Chondrocyte (in vitro differentiated cells): ENCODE results near the gene OPRD1. TPM values are rescaled to one million over a fixed set of nuclear protein-coding genes. Genes with fewer than 3 reads are reported as not detected.
A peak's percentile ranks its signal among the peaks of the same experiment; 100 is the strongest.

Experiments
- DNase-seq: peaks from one replicate; pipeline ENCODE4 v3.0.0; 2021; ENCODE audit warnings: mixed read lengths, low spot score
- H3K27ac Mint-ChIP-seq: one replicate; pipeline ENCODE4 v1.8.0; 2021; ENCODE audit warnings: mild to moderate bottlenecking, moderate library complexity, mixed read lengths; ENCODE audit not compliant: unreplicated experiment
- H3K27me3 Mint-ChIP-seq: 2 replicates; pipeline ENCODE4 v1.8.0; 2021; ENCODE audit warnings: low read depth, mixed read lengths
- H3K36me3 Mint-ChIP-seq: 2 replicates; pipeline ENCODE4 v1.8.0; 2021; ENCODE audit warnings: low read depth, mixed read lengths
- H3K4me1 Mint-ChIP-seq: 2 replicates; pipeline ENCODE4 v1.8.0; 2021; ENCODE audit warnings: low read depth, mild to moderate bottlenecking, mixed read lengths
- H3K4me3 Mint-ChIP-seq: one replicate; pipeline ENCODE4 v1.8.0; 2021; ENCODE audit warnings: mild to moderate bottlenecking, moderate library complexity, mixed read lengths; ENCODE audit not compliant: unreplicated experiment
- H3K9me3 Mint-ChIP-seq: 2 replicates; pipeline ENCODE4 v1.8.0; 2021; ENCODE audit warnings: low read depth, mixed read lengths
- CTCF ChIP-seq: fragments of 200-600 bp; sonication (generic); IDR thresholded peaks from 2 replicates; pipeline ENCODE4 v1.5.0; 2021; ENCODE audit warnings: antibody characterized with exemption, mild to moderate bottlenecking, moderate library complexity
- total RNA-seq: library from RNA; stranded (reverse); gene quantifications from 3 replicates; pipeline ENCODE4 v1.2.1, GENCODE V29; 2021

OPRD1 gene
- total RNA-seq, 1 donor from 2014 or later, result 0.22 TPM

- peak; percentile 4 for TF ChIP-seq CTCF
- Mint-ChIP-seq H3K27ac (peak within 1 kb of the TSS; percentile 89), H3K27me3 (no peaks in the 10 kb centered on the region)
Observed at GRCh38 chr1:28914228-28915030, 102.5 kb downstream of the OPRD1 start, which contains the start of gene EPB41. TSS of gene EPB41 (plus strand) at chr1:28914569. CDS start at chr1:28987438, 72,869 bp downstream.

GRCh38 chr1:28915031-28915895, 103.3 kb downstream of the OPRD1 start:
- peak overlapping the region; percentile 89 for H3K27ac Mint-ChIP-seq
- TF ChIP-seq CTCF, result peak; percentile 4
- H3K36me3 Mint-ChIP-seq, result no peaks in the 10 kb centered on the region
- H3K4me1 Mint-ChIP-seq, result peaks cover 20% of the 10 kb centered on the region
- H3K9me3 Mint-ChIP-seq, result no peaks in the 10 kb centered on the region
- peak; percentile 38 for DNase-seq
- H3K27me3 Mint-ChIP-seq, result no peaks in the 10 kb centered on the region
- H3K4me3 Mint-ChIP-seq, result peak overlapping the region; percentile 91

More at GRCh38 chr1:28914228-28915030, 102.5 kb downstream of the OPRD1 start, which contains the start of gene EPB41:
- peaks cover 20% of the 10 kb centered on the region for H3K4me1 Mint-ChIP-seq
- peak; percentile 92 for DNase-seq
- H3K4me3 Mint-ChIP-seq, result peak within 1 kb of the TSS; percentile 91
- no peaks in the 10 kb centered on the region for H3K36me3 Mint-ChIP-seq
- H3K9me3 Mint-ChIP-seq, result no peaks in the 10 kb centered on the region

- TF ChIP-seq CTCF, result no peak
- peaks cover 23% of the 10 kb centered on the region for H3K4me1 Mint-ChIP-seq
- no peaks in the 10 kb centered on the region for H3K36me3 Mint-ChIP-seq
- no peak for DNase-seq
- H3K9me3 Mint-ChIP-seq, result no peaks in the 10 kb centered on the region
- H3K27me3 Mint-ChIP-seq, result no peaks in the 10 kb centered on the region
- H3K4me3 Mint-ChIP-seq, result no peak overlapping the region
- H3K27ac Mint-ChIP-seq, result no peak overlapping the region
Observed at GRCh38 chr1:28917757-28918118, 105.8 kb downstream of the OPRD1 start.

Other genes with a start within 250 kb of the OPRD1 start
- 1.3 to 2.6 TPM (median 2.3 TPM) in 3 replicates for gene RAB42, start 219.9 kb upstream of the OPRD1 start, total RNA-seq
- gene TAF12, start 169.1 kb upstream of the OPRD1 start, total RNA-seq, result 19.4 to 27.6 TPM (median 22.8 TPM) in 3 replicates
- not detected in 3 replicates for gene RNU11, start 163.6 kb upstream of the OPRD1 start, total RNA-seq
- gene GMEB1, start 143.4 kb upstream of the OPRD1 start, total RNA-seq, result 10.9 to 12.6 TPM (median 12.4 TPM) in 3 replicates
- gene YTHDF2, start 75.2 kb upstream of the OPRD1 start, total RNA-seq, result 56.5 to 68.8 TPM (median 62.0 TPM) in 3 replicates
- 11.5 to 18.3 TPM (median 17.7 TPM) in 3 replicates for gene EPB41, start 102.4 kb downstream of the OPRD1 start, total RNA-seq